ENCODE results near the gene LAMP1.

Gene LAMP1

GRCh38 chr13:113350065-113350937 lies 53.3 kb downstream of the LAMP1 start:
- Histone ChIP-seq H3K4me3 (replicated peaks; ENCODE audit: low read depth, low read length) (no peak overlapping the region), H3K36me3 (ENCODE audit: control insufficient read depth, insufficient read depth, low read length) (no peaks in the 10 kb centered on the region), H3K27me3 (replicated peaks; ENCODE audit: control insufficient read depth, insufficient read depth, low read length) (no peaks in the 10 kb centered on the region)
- no peak for TF ChIP-seq CTCF (IDR thresholded peaks at IDR 0.05; ENCODE audit: insufficient read depth, low read length, poor library complexity, severe bottlenecking)
- no peak for DNase-seq (ENCODE audit: extremely low read depth, insufficient read length)

DNA sequence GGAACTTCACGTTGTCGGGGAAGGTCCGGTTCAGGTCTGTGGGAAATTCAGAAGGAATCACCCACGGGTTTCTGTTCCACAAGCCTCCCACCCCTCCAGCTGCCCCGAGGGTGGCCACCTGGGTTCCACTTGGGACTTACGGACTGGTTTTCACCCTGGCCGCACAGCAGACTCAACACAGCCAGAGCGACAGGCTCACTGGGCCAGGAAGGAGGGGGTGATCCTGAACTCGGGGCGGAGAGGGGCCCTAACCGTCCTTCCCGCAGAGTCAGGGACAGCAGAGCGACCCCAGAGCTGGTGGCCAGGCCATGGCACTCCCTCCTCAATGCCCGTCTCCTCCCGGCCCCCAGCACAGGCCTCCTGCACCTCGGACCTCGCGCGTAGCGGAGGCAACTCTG lies 53.9 kb downstream of the LAMP1 start:
- Histone ChIP-seq H3K36me3 (ENCODE audit: control insufficient read depth, insufficient read depth, low read length) (no peaks in the 10 kb centered on the region), H3K27me3 (replicated peaks; ENCODE audit: control insufficient read depth, insufficient read depth, low read length) (no peaks in the 10 kb centered on the region), H3K4me3 (replicated peaks; ENCODE audit: low read depth, low read length) (no peak overlapping the region)
- no peak for DNase-seq (ENCODE audit: extremely low read depth, insufficient read length)
- no peak for TF ChIP-seq CTCF (IDR thresholded peaks at IDR 0.05; ENCODE audit: insufficient read depth, low read length, poor library complexity, severe bottlenecking)

DNA sequence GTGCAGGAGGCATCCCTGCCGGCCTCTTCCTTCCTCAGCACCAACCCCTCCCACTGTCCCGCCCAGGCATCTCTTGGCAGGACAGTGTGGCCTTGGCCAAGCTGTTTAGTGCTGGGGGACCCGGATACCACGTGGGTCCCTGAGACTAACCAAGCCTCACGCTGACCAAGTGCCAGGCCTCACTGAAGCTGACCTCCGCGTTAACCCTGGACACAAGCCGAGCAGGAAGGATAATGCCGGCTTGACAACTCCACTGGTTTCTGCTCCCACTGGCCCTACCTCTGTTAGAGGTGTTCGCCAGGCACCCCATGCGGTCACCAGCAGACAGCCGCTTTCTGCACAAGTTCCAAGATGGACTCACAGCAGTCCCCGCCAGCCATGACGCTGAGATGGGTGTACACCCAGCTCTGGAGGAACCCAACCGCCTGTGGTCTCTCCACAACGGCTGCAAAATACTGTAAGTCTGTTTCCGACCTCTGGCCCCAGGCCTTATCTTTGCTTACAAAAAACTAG lies 54.5 kb downstream of the LAMP1 start:
- TF ChIP-seq CTCF (IDR thresholded peaks at IDR 0.05; ENCODE audit: insufficient read depth, low read length, poor library complexity, severe bottlenecking), result no peak
- Histone ChIP-seq H3K27me3 (replicated peaks; ENCODE audit: control insufficient read depth, insufficient read depth, low read length) (no peaks in the 10 kb centered on the region), H3K4me3 (replicated peaks; ENCODE audit: low read depth, low read length) (no peak overlapping the region), H3K36me3 (ENCODE audit: control insufficient read depth, insufficient read depth, low read length) (no peaks in the 10 kb centered on the region)
- DNase-seq (ENCODE audit: extremely low read depth, insufficient read length), result no peak

GRCh38 chr13:113353254-113353653 lies 56.2 kb downstream of the LAMP1 start:
- DNase-seq (ENCODE audit: extremely low read depth, insufficient read length), result no peak
- H3K27me3 ChIP-seq (replicated peaks; ENCODE audit: control insufficient read depth, insufficient read depth, low read length), result no peaks in the 10 kb centered on the region
- TF ChIP-seq CTCF (IDR thresholded peaks at IDR 0.05; ENCODE audit: insufficient read depth, low read length, poor library complexity, severe bottlenecking), result no peak
- H3K4me3 ChIP-seq (replicated peaks; ENCODE audit: low read depth, low read length), result no peak overlapping the region
- H3K36me3 ChIP-seq (ENCODE audit: control insufficient read depth, insufficient read depth, low read length), result no peaks in the 10 kb centered on the region

DNA sequence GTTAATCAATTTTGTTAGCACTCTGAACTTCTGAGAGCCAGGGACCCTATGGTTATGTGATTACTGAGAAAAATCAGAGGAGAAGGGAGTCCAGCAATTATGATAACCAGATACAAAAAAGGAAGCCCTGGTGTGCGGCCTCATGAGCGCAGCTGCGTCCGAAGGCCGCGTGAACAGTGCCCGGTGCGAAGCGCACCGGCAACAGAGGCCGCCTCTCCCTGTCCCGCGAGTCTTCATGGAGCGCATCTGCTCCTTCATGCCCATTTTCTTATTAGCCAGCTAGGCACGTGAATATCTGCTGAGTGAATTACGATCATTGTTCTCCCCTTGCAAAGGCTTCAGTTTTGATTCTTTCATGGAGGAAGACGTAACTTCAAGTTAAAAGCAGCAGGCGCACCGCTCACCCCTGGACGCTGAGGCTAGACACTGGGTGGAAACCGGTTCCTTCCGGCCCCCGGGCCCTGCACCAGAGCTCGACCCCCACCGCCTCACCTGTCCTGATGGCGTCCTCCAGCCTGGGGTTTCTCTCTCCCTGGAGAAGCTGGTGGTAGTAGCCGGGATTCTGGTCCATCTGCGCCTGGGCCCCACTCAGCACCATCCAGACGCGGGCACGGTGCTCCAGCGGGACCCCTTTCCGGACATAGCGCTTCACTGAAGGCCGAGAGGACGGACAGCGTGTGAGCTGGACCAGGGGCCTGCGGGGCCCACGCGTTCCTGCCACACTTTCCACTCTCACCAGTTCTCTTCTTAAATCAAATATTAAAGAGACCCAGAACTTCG lies 58.0 kb downstream of the LAMP1 start:
- Histone ChIP-seq H3K27me3 (replicated peaks; ENCODE audit: control insufficient read depth, insufficient read depth, low read length) (no peaks in the 10 kb centered on the region), H3K36me3 (ENCODE audit: control insufficient read depth, insufficient read depth, low read length) (no peaks in the 10 kb centered on the region), H3K4me3 (replicated peaks; ENCODE audit: low read depth, low read length) (no peak overlapping the region)
- no peak for TF ChIP-seq CTCF (IDR thresholded peaks at IDR 0.05; ENCODE audit: insufficient read depth, low read length, poor library complexity, severe bottlenecking)
- DNase-seq (ENCODE audit: extremely low read depth, insufficient read length), result no peak
